ENCODE measurements around the gene SLC38A4. TPM values are rescaled to one million over a fixed set of nuclear protein-coding genes. Genes with fewer than 3 reads are reported as not detected.
A peak's percentile ranks its signal among the peaks of the same experiment; 100 is the strongest.
"Not testable (repeated sequence)": the region's sequence is repeated elsewhere in the genome, so short reads cannot be mapped to it uniquely, and the experiment has no call there.

SLC38A4 gene
- polyA plus RNA-seq (ENCODE audit: insufficient read length in 12 of 12), result 10 to 100 TPM in 7 of 12 donors, 1 to 10 TPM in 4, not detected in 1; 3.6 to 15.8 (median 10.4) TPM
- long read RNA-seq, donor 1, partial matches to known transcripts, result 0 of 1 reads
- long read RNA-seq, donor 1, other reads (novel, unspliced or antisense), result 0 of 1 reads
- long read RNA-seq, donor 2, result 0 reads
- long read RNA-seq, donor 3, result 0 reads
- long read RNA-seq, donor 4, result 0 reads
- long read RNA-seq, donor 5, result 0 reads
- long read RNA-seq, donor 6, result 0 reads
- long read RNA-seq, donor 7, result 0 reads
- long read RNA-seq, donor 8, result 0 reads
- long read RNA-seq, donor 9, result 0 reads
- long read RNA-seq, donor 10, result 0 reads
- long read RNA-seq, donor 11, result 0 reads

DNA sequence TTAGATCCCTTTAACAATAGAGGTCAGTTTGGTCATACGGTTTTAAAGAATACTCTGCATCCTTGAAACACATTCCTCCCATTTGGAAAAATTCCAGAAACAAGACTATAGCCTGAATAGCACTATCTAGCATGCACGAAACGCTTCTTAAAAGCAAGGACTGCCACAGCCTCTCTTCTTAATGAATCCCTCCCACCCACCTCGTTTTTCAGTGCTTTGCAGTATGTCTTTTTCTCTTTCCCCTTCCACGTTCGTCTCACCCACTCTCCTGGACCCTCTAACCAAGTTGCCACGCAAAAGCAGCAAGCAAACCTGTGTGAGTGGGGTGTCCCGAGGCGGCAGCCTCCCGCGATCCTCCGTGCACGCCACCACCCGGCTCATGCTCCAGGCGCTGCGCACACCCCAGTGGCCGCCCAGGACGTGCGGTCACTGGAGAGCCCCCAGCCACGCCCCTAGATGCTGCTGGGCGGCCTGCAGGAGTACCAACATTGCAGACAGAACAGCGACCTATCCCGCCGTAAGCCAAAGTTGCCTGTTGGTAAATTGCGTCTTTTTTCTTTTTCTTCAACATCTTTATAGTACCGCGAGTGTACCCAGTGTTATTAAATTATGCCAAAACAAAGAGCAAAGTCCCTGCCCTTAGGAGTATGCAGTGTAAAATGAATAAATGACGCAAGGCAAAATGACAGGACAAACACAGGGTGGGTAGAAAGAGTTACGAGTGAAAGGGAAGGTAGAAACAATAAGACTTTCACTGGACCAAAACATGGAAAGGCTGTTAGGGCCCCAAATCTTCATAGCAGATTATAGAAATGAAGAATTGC, at the start of gene SLC38A4:
TSS of gene SLC38A4 (minus strand) at position 407 of the 824 bp plus-strand sequence. CDS start 32,926 bp downstream, outside the sequence.
- peak; percentile 22 for DNase-seq

GRCh38 chr12:46875095-46875494, 49.3 kb upstream of the SLC38A4 start:
- no peak for DNase-seq

GRCh38 chr12:46874642-46875041, 48.8 kb upstream of the SLC38A4 start:
- DNase-seq, result no peak

GRCh38 chr12:46872135-46872534, 46.3 kb upstream of the SLC38A4 start:
- no peak for DNase-seq

GRCh38 chr12:46865311-46865710, 39.5 kb upstream of the SLC38A4 start:
- no peak for DNase-seq

DNA sequence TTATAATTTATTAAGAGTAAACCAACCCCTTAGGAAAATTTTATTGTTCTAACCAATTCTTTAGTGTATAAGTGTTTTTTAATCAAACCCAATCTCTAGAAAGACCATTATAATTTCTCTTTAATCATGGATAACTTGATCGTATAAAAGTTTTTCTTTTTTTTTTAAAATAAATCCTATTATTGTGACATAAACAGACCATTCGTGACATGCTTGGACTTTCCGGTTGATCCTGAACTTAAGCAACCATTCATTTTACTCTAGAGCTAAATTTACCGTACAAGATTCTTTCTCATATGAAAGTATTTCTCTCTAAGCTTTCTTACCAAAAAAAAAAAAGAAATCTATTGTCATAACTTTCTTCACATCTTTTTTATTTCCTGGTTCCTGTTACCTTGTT, 32.6 kb upstream of the SLC38A4 start:
- DNase-seq, result no peak

DNA sequence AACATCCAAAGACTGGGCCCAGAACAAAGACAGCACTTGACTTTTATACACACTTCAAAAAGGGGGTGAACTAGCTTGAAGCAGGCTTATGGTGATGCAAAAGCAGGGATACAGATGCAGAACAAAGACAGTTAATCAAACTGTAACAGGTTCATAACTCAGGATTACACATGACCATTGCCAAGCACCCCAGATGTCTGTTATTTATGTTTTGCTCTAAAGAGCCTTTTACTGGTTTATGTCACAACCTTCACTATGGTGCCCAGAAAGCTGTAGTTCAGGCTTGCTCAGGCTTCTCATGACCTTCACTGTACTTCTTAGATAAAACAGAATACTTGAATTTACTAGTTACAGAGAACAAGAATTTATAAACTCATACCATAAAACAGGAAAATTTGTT, 31.7 kb upstream of the SLC38A4 start:
- no peak for DNase-seq

DNA sequence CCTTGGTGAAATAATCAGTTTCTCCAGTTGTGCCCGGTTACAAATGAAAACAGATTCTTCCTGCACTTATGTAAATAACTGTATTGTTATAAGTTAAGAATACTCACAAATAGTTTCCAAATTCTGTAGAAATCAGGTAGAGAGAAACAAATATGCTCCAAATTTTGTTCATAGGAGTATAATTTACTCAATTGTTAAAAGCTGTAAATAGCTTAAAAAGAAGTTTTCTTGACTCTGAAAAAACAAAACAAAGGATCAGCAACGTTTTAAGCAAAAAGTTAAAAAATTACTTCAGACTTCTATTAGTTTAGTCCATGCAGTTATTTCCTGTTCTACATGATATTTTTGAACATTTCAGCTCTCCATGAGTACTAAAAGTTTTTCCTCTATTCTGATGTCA, 30.0 kb upstream of the SLC38A4 start:
- no peak for DNase-seq

DNA sequence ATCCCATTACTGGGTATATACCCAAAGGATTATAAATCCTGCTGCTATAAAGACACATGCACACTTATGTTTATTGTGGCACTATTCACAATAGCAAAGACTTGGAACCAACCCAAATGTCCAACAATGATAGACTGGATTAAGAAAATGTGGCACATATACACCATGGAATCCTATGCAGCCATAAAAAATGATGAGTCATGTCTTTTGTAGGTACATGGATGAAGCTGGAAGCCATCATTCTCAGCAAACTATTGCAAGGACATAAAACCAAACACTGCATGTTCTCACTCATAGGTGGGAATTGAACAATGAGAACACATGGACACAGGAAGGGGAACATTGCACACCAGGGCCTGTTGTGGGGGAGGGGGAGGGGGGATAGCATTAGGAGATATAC, 28.4 kb upstream of the SLC38A4 start:
- not testable (repeated sequence) for DNase-seq

DNA sequence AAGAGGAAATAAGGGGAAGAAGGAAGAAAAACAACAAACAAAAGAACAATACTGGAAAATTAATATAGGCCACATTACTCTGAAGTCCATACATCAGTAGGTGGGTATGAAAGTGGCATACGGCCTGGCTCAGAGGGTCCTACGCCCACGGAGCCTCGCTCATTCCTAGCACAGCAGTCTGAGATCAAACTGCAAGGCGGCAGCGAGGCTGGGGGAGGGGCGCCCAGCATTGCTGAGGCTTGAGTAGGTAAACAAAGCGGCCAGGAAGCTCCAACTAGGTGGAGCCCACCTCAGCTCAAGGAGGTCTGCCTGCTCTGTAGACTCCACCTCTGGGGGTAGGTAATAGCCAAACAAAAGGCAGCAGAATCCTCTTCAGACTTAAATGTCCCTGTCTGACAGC, 23.0 kb upstream of the SLC38A4 start:
- DNase-seq, result not testable (repeated sequence)

DNA sequence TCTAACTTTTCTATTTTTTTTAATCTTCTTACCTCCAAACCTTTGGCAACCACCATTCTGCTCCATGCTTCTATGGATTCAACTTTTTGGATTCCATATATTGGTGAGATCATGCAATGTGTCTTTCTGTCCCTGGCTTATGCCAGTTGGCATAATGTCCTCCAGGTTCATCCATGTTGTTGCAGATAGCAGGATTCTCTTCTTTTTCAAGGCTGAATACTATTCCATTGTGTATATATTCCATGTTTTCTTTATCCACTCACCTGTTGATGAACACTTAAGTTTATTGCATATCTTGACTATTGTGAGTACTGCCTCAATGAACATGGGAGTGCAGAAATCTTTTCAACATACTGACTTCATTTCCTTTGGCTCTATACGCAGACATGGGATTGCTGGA, 21.2 kb upstream of the SLC38A4 start:
- no peak for DNase-seq

- DNase-seq, result no peak
These were observed 18.0 kb upstream of the SLC38A4 start for GRCh38 chr12:46843811-46844210.

GRCh38 chr12:46841891-46842290, 16.1 kb upstream of the SLC38A4 start:
- no peak for DNase-seq

DNA sequence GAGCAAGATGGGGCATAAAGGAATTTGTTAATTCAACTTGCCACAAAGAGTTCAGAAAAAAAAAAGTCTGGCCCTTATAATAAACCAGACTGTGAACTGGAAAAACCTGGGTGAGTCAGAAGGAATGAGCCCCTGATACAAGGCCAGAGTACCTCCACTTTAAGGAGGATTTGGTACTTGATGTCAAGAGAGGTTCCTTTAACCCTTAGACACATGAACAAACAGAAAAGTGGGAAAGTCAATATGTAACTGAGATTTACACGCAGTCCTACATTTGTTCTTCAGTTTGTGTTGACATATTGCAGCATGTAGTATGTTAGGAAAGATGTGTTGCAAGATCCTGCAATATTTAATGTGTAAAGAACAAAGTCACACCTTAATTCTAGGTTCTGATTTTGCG, 14.2 kb upstream of the SLC38A4 start:
- no peak for DNase-seq

- no peak for DNase-seq
These were observed 13.4 kb upstream of the SLC38A4 start for GRCh38 chr12:46839232-46839631.

- DNase-seq, result no peak
These were observed 10.0 kb upstream of the SLC38A4 start for GRCh38 chr12:46835785-46836184.

- DNase-seq, result peak; percentile 2
These were observed 6.4 kb upstream of the SLC38A4 start for GRCh38 chr12:46832130-46832704.

- peak; percentile 24 for DNase-seq
These were observed 5.7 kb upstream of the SLC38A4 start for GRCh38 chr12:46831335-46832129.

GRCh38 chr12:46830731-46831334, 5.0 kb upstream of the SLC38A4 start:
- DNase-seq, result peak; percentile 23

- no peak for DNase-seq
These were observed 1.1 kb downstream of the SLC38A4 start for GRCh38 chr12:46824709-46825108.

DNA sequence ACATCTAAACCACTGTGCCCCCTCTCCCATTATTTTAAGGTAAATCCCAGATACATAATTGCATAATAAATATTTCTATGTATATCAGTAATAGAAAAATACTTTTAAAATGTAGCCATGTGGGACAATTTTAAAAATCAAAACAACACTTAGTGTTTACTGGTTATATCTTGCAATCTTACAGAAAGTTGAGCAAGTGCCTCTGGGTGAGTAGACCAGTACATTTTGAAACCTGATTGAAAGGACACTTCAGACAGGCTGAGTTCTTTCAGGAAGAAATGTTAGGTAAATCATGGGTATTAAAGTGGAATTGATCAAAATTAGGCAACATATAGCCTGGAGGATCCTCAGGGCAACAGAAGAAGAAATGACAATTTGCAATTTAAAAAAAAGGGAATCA, 7.2 kb downstream of the SLC38A4 start:
- DNase-seq, result no peak
